GM19193 (cell line): ENCODE measurements around the gene C1orf232.

Source experiments
- POLR2A ChIP-seq: IDR thresholded peaks from 4 replicates; pipeline ENCODE4 v1.6.1; 2011; ENCODE audit not compliant: insufficient read depth, insufficient read length; ENCODE audit errors: extremely low read depth

C1orf232 gene

DNA sequence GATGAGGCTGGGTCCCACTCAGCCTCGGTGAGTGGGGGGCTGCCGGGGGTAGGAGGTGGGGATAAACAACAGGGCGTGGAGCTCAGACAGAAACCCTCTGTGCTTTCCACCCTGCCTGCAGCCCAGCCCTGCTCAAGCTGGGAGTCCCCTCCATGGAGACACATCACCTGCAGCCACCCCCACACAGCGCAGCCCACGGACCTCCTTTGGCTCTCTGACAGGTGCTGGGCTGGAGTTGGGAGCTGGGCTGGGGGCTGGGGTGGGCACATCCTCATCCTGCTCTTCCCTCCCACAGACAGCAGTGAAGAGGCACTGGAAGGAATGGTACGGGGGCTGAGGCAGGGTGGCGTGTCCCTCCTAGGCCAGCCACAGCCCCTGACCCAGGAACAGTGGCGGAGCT, 19.7 kb upstream of the C1orf232 start:
- no peak for TF ChIP-seq POLR2A

- no peak for TF ChIP-seq POLR2A
Measured at GRCh38 chr1:26187882-26188281, 19.1 kb upstream of the C1orf232 start.

- no peak for TF ChIP-seq POLR2A
Measured at GRCh38 chr1:26184883-26185282, 16.1 kb upstream of the C1orf232 start.

GRCh38 chr1:26184086-26184485, 15.3 kb upstream of the C1orf232 start:
- TF ChIP-seq POLR2A, result no peak

DNA sequence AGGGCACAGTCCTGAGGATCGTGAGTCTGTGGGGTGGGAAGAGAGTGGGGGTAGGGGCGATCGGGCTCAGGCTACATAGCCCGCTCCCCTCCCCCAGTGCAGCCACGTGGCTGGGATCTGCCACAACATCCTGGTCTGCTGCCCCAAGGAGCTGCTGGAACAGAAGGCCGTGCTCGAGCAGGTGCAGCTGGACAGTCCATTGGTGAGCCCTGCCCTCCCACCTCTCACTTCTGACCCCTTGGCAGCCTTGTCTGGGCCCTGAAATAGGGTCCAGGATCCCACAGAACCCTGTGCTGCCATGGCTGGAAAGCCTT, 13.6 kb upstream of the C1orf232 start:
- no peak for TF ChIP-seq POLR2A

- TF ChIP-seq POLR2A, result no peak
Measured at GRCh38 chr1:26181586-26182382, 13.0 kb upstream of the C1orf232 start.

GRCh38 chr1:26180010-26180506, 11.3 kb upstream of the C1orf232 start:
- no peak for TF ChIP-seq POLR2A

DNA sequence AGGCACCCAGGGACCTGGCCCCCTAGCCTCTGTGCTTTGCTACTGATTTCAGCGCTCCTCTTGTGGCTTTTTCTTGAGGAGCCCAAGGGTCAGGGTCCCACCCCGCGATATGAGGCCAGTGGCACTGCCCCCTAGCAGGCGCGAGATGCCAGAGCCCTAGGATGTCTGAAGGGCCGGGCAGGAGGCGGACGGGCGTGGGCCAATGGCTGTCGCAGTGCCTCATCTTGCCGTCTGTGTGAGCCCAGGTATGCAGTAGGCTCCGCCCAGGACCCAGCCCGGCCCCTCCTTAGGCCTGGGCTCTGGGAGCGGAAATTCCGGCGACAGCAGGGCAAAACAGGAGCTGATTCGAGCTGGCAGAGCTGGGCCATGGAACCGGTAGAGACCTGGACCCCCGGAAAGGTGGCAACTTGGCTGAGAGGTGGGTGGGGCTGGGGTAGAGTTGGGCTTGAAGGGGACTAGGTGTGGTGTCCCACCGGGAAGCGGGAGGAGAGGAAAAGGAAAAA, 8.5 kb upstream of the C1orf232 start, which contains the start of gene CNKSR1:
Gene CNKSR1 (plus strand): TSS at position 310 of the 503 bp plus-strand sequence. CDS start 57 bp downstream, at position 367.
- TF ChIP-seq POLR2A, result no peak

GRCh38 chr1:26175346-26175745, 6.6 kb upstream of the C1orf232 start:
- TF ChIP-seq POLR2A, result no peak

- TF ChIP-seq POLR2A, result no peak
Measured at GRCh38 chr1:26171084-26172072, 2.6 kb upstream of the C1orf232 start, which contains the start of gene ZNF593OS. ZNF593OS (minus strand) TSS chr1:26171832; CDS start chr1:26171661, 171 bp downstream.

- TF ChIP-seq POLR2A, result no peak
Measured at GRCh38 chr1:26170472-26170821, 1.7 kb upstream of the C1orf232 start.

DNA sequence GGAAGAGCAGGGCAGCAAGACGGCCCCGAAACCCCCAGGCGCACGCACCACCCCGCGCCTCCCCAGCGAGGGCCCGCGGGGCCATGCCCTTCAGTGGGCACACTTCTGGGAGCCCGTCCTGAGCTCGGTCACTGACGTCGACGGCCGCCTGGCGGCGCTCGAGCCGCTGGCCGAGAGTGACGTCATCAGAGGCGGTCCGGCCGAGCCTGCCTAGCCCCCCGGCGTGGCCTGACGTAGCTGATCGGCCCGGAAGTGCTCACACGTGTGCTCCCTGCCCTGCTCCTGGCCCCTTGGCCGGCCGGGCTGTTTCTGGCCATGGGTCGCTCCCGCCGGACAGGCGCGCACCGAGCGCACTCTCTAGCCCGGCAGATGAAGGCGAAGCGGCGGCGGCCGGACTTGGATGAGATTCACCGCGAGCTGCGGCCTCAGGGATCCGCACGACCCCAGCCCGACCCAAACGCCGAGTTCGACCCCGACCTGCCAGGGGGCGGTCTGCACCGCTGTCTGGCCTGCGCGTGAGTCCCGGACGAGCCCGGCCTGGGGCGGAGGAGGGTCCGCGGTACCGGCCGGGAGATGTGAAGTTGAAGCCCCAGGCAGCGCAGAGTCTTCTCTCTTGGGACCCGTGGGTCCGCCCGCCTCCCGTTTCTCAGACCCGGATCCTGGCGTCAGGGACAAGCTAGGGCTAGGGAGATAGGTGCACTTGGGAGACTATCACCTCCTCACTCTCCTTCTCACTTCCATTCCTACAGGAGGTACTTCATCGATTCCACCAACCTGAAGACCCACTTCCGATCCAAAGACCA, 1.1 kb upstream of the C1orf232 start, which contains the start of gene ZNF593:
Gene ZNF593 (plus strand): TSS at position 240 of the 803 bp plus-strand sequence. CDS start 76 bp downstream, at position 316.
- peak; percentile 84 for TF ChIP-seq POLR2A

GRCh38 chr1:26169198-26169554, 413 bp upstream of the C1orf232 start:
- TF ChIP-seq POLR2A, result no peak

GRCh38 chr1:26166719-26167281, 2.0 kb downstream of the C1orf232 start:
- no peak for TF ChIP-seq POLR2A
